ENCODE measurements around the gene DDX1. TPM values are rescaled to one million over a fixed set of nuclear protein-coding genes. Genes with fewer than 3 reads are reported as not detected.

DDX1 gene
- total and polyA plus RNA-seq, 4 donors, result 73.6 to 82.6 (median 77.8) TPM

DNA sequence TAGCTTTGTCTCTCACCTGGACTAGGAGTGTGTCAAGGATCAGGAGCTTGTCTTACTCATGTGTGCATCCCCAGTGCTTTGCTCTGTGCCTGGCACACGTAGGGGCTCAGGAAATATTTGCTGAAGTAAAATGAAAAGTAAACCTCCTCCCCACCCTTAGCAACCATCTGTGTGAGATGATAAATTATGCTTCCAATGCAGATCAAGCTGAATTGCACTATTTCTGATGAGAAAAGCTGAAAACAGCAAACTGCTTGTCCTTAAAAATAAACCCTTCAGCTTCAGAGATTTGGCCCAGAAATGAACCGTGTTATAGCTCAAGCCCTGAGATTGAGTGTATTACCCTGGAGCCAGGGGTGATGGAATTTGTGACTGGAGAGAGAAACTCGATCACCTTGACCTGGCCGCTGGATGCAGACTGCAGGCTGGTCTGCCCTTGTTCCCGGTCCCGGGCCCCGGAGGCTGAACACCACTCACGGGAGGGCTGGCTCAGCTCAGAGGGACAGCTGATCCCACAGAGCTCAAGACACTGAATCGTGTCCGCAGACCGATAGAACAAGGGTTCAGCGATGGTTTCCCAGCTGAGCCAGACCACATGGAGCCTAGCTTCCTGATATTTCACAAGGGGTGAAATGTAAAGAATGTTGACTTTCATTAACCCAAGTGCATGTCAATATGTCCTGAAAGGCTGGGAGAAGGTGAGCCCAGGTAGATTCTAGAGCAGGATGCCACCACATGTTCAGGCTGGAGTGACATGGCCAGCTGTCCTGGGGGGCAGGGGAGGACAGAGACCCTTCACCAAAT, 50.5 kb downstream of the DDX1 start:
- DNase-seq, result no peak
- intact Hi-C loops (cut with DNase I), result no loop called here
- H3K27me3 ChIP-seq (ENCODE audit: control insufficient read depth in 1 of 2, insufficient read depth in 2 of 2, low read length in 1 of 2), result no peaks in the 10 kb centered on the region
- no peak overlapping the region for H3K4me3 ChIP-seq (ENCODE audit: low read length in 2 of 2)
- H3K27ac ChIP-seq (ENCODE audit: low read depth in 1 of 2, low read length in 2 of 2), result no peak overlapping the region
- 71 to 77% methylated on average over 12 of the region's 12 CpGs for WGBS, 2 donors
- ATAC-seq (ENCODE audit: low FRiP score), result no peak
- H3K9me3 ChIP-seq (ENCODE audit: control insufficient read depth, low read length), result no peaks in the 10 kb centered on the region
- H3K36me3 ChIP-seq (ENCODE audit: control insufficient read depth in 1 of 2, insufficient read depth in 2 of 2, low read length in 1 of 2), result no peaks in the 10 kb centered on the region
- peaks cover 3 to 5% of the 10 kb centered on the region in 2 donors for H3K4me1 ChIP-seq (ENCODE audit: control insufficient read depth in 1 of 2, insufficient read depth in 2 of 2, low read length in 2 of 2)

DNA sequence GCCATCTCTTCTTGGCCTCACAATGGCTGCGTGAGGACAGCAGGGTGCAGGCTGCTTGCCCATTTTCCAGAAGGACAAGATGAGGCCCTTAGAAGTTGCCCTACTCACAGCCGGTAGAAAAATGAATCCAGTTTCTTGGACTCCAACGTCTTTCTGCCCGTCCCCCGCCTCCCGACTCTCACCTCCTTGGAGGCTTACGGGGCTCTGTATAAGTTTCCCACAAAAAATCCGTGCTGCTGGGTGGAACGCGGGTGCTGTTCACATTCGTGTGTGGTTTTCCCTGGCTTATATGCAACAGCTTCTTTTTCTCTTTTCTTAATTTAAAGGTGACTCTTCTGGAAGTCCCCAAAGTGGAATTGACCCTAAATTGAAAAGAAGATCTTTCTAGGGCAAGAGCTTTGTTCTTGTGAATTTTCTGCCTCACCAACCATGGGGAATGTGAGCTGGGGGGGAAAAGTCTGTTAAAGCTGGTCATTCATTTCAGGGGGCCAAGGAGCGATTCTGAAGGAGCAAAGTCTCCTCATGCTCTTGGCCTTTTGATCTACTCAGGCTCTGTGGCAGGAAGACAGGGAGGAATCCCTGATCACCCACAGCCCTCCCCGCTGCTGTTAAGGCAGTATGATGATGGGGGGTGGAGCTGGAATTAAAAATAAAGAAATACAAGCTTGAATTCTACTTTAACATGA, 51.3 kb downstream of the DDX1 start:
- no peak overlapping the region for H3K4me3 ChIP-seq (ENCODE audit: low read length in 2 of 2)
- DNase-seq (no peak), ATAC-seq (ENCODE audit: low FRiP score) (no peak)
- H3K9me3 ChIP-seq (ENCODE audit: control insufficient read depth, low read length), result no peaks in the 10 kb centered on the region
- H3K27ac ChIP-seq (ENCODE audit: low read depth in 1 of 2, low read length in 2 of 2), result no peak overlapping the region
- H3K4me1 ChIP-seq (ENCODE audit: control insufficient read depth in 1 of 2, insufficient read depth in 2 of 2, low read length in 2 of 2), result peaks cover 3 to 5% of the 10 kb centered on the region in 2 donors
- H3K27me3 ChIP-seq (ENCODE audit: control insufficient read depth in 1 of 2, insufficient read depth in 2 of 2, low read length in 1 of 2), result no peaks in the 10 kb centered on the region
- WGBS, 2 donors, result 84 to 90% methylated on average over 13 of the region's 13 CpGs
- no peaks in the 10 kb centered on the region for H3K36me3 ChIP-seq (ENCODE audit: control insufficient read depth in 1 of 2, insufficient read depth in 2 of 2, low read length in 1 of 2)
- intact Hi-C loops (cut with DNase I), result no loop called here

DNA sequence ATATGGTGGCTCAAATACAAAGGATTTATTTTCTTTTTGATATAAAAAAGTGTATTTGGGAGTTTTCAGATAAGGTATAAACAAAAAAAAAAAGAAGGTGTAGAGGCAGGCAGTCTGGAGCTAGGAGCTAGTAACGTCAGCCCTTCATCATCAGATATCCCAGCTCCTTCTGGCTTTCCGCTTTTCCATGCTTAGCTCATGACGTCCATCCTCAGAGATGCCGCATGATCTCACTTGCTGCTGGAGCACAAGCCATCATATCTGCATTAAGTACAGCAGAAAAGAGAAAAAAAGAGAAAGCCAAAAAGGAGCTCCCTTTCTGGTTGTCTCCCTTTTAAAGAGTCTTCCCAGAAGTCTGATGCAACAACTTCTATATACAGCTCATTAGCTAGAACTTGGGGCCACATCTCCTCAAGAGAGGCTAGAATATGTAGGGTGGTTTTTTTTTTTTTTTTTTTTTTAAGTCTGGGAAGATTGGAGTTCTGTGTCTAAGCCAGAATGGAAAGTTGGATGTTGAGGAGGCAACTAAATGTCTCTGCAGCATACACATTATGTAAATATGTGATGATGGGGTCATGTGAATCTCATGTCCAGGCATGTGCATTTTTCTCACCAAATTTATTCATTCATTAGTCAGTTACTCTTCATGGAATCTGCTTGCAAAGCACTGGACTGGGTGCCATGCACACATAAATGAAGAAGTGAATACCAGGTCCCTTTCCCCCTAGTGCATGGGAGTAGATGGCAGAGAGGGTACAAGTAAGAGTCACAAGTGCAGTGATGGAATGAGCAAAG, 52.3 kb downstream of the DDX1 start:
- ATAC-seq (ENCODE audit: low FRiP score), result no peak
- intact Hi-C loops (cut with DNase I), result no loop called here

GRCh38 chr2:15645300-15645699, 53.6 kb downstream of the DDX1 start:
- H3K27me3 ChIP-seq (ENCODE audit: control insufficient read depth in 1 of 2, insufficient read depth in 2 of 2, low read length in 1 of 2), result no peaks in the 10 kb centered on the region
- no peaks in the 10 kb centered on the region for H3K9me3 ChIP-seq (ENCODE audit: control insufficient read depth, low read length)
- intact Hi-C loops (cut with DNase I), result no loop called here
- H3K4me3 ChIP-seq (ENCODE audit: low read length in 2 of 2), result no peak overlapping the region
- no peaks in the 10 kb centered on the region for H3K4me1 ChIP-seq (ENCODE audit: control insufficient read depth in 1 of 2, insufficient read depth in 2 of 2, low read length in 2 of 2)
- 88 to 96% methylated on average over 2 of the region's 2 CpGs for WGBS, 2 donors
- no peak overlapping the region for H3K27ac ChIP-seq (ENCODE audit: low read depth in 1 of 2, low read length in 2 of 2)
- no peaks in the 10 kb centered on the region for H3K36me3 ChIP-seq (ENCODE audit: control insufficient read depth in 1 of 2, insufficient read depth in 2 of 2, low read length in 1 of 2)
- no peak for ATAC-seq (ENCODE audit: low FRiP score)
- no peak for DNase-seq

More for the DNA sequence above, 52.3 kb downstream of the DDX1 start:
- H3K9me3 ChIP-seq (ENCODE audit: control insufficient read depth, low read length), result no peaks in the 10 kb centered on the region
- no peak overlapping the region for H3K4me3 ChIP-seq (ENCODE audit: low read length in 2 of 2)
- H3K27me3 ChIP-seq (ENCODE audit: control insufficient read depth in 1 of 2, insufficient read depth in 2 of 2, low read length in 1 of 2), result no peaks in the 10 kb centered on the region
- H3K36me3 ChIP-seq (ENCODE audit: control insufficient read depth in 1 of 2, insufficient read depth in 2 of 2, low read length in 1 of 2), result no peaks in the 10 kb centered on the region
- 72 to 89% methylated on average over 4 of the region's 4 CpGs for WGBS, 2 donors
- H3K27ac ChIP-seq (ENCODE audit: low read depth in 1 of 2, low read length in 2 of 2), result no peak overlapping the region
- DNase-seq, result no peak
- peaks cover 0 to 3% of the 10 kb centered on the region in 2 donors for H3K4me1 ChIP-seq (ENCODE audit: control insufficient read depth in 1 of 2, insufficient read depth in 2 of 2, low read length in 2 of 2)

DNA sequence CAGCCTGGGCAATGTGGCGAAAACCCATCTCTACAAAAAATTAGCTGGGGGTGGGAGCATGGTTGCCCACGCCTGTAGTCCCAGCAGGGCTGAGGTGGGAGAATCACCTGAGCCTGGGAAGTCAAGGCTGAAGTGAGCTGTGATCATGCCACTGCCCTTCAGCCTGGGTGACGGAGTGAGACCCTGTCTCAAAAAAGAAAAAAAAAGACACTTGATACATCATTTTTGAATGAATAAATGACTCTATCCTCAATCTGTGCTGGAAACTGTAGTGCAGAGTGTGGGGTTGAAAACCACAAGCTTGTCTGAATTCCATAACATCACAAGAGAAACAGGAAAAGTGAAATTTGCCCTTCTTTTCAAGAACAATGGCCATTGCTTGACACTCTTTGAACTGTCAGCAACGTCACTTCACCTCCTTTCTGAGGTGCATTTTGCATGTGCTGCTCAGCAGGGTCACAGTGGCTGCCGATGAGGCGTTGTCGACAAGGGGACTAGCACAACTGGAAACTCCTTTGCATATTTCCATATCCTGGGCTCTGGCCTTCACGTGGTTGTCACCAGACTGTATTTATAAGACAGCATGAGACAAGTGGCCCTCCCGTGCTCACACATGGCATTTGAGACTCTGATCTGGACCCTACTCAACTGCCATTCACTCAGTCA, 54.2 kb downstream of the DDX1 start:
- WGBS, 2 donors, result 70 to 80% methylated on average over 9 of the region's 9 CpGs

GRCh38 chr2:15646661-15647060, 55.0 kb downstream of the DDX1 start:
- WGBS, 2 donors, result 93 to 96% methylated on average over 6 of the region's 6 CpGs

More for the DNA sequence above, 54.2 kb downstream of the DDX1 start:
- intact Hi-C loops (cut with DNase I), result no loop called here
- Histone ChIP-seq H3K9me3 (ENCODE audit: control insufficient read depth, low read length) (no peaks in the 10 kb centered on the region), H3K36me3 (ENCODE audit: control insufficient read depth in 1 of 2, insufficient read depth in 2 of 2, low read length in 1 of 2) (no peaks in the 10 kb centered on the region), H3K27ac (ENCODE audit: low read depth in 1 of 2, low read length in 2 of 2) (no peak overlapping the region), H3K4me3 (ENCODE audit: low read length in 2 of 2) (no peak overlapping the region), H3K4me1 (ENCODE audit: control insufficient read depth in 1 of 2, insufficient read depth in 2 of 2, low read length in 2 of 2) (no peaks in the 10 kb centered on the region), H3K27me3 (ENCODE audit: control insufficient read depth in 1 of 2, insufficient read depth in 2 of 2, low read length in 1 of 2) (no peaks in the 10 kb centered on the region)
- no peak for DNase-seq
- no peak for ATAC-seq (ENCODE audit: low FRiP score)

DNA sequence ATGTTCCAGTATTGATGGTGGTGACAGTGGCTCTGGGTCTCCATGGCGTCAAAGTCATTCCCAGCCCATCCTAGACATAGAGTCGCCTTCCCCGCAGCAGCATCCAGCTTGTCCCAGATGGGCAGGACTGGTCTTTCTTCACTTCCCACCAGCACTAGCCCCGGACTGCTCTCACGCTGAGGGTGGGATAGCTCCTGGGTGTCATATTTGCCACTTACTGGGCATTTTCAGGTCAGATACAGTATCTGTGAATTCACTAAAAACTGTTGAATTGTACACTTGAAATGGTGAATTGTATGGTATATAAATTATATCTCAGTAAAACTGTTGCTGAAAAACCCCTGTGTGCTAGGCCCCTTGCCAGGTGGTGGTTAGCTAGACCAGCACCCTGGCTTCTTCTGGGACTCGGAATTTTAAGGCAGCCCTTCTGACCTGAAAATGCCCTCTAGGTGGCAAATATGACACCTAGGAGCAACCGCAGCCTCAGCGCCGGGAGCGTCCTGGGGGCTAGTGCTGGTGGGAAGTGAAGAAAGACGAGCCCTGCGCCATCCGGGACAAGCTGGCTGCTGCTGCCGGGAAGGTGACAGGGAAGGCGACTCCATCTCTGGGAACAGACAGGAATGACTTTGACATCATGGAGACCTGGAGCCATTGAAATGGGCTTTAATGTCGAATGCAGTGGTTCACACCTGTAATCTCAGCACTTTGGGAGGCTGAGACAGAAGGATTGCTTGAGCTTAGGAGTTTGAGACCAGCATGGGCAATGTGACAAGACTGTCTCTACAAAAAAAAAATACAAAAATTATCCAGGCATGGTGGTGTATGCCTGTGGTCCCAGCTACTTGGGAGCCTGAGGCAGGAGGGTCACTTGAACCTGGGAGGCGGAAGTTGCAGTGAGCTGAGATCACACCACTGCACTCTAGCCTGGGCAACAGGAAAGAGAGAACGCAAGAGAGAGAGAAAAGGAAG, 56.2 kb downstream of the DDX1 start:
- Histone ChIP-seq H3K4me3 (ENCODE audit: low read length in 2 of 2) (no peak overlapping the region), H3K27ac (ENCODE audit: low read depth in 1 of 2, low read length in 2 of 2) (no peak overlapping the region), H3K36me3 (ENCODE audit: control insufficient read depth in 1 of 2, insufficient read depth in 2 of 2, low read length in 1 of 2) (no peaks in the 10 kb centered on the region), H3K4me1 (ENCODE audit: control insufficient read depth in 1 of 2, insufficient read depth in 2 of 2, low read length in 2 of 2) (no peaks in the 10 kb centered on the region), H3K9me3 (ENCODE audit: control insufficient read depth, low read length) (no peaks in the 10 kb centered on the region), H3K27me3 (ENCODE audit: control insufficient read depth in 1 of 2, insufficient read depth in 2 of 2, low read length in 1 of 2) (no peaks in the 10 kb centered on the region)
- intact Hi-C loops (cut with DNase I), result no loop called here
- WGBS, 2 donors, result 72 to 80% methylated on average over 18 of the region's 18 CpGs
- ATAC-seq (ENCODE audit: low FRiP score) (no peak), DNase-seq (no peak)

More at GRCh38 chr2:15646661-15647060, 55.0 kb downstream of the DDX1 start:
- Histone ChIP-seq H3K4me3 (ENCODE audit: low read length in 2 of 2) (no peak overlapping the region), H3K27ac (ENCODE audit: low read depth in 1 of 2, low read length in 2 of 2) (no peak overlapping the region), H3K9me3 (ENCODE audit: control insufficient read depth, low read length) (no peaks in the 10 kb centered on the region), H3K27me3 (ENCODE audit: control insufficient read depth in 1 of 2, insufficient read depth in 2 of 2, low read length in 1 of 2) (no peaks in the 10 kb centered on the region), H3K36me3 (ENCODE audit: control insufficient read depth in 1 of 2, insufficient read depth in 2 of 2, low read length in 1 of 2) (no peaks in the 10 kb centered on the region), H3K4me1 (ENCODE audit: control insufficient read depth in 1 of 2, insufficient read depth in 2 of 2, low read length in 2 of 2) (no peaks in the 10 kb centered on the region)
- ATAC-seq (ENCODE audit: low FRiP score), result no peak
- intact Hi-C loops (cut with DNase I), result no loop called here
- DNase-seq, result no peak

All from aorta (tissue), 5 donors.